Cerebellar cortex (tissue), 1 donor: Measurements from ENCODE around the gene MACO1.
A peak's percentile ranks its signal among the peaks of the same experiment; 100 is the strongest.
"Not testable (repeated sequence)": the region's sequence is repeated elsewhere in the genome, so short reads cannot be mapped to it uniquely, and the experiment has no call there.

Experiments
- DNase-seq: peaks from one replicate; pipeline ENCODE4 v3.0.0-alpha.2; 2015; ENCODE audit warnings: low spot score

The MACO1 gene

GRCh38 chr1:25430073-25430966 lies at the start of gene MACO1:
TSS of gene MACO1 (plus strand) at chr1:25430897. CDS start at chr1:25431099, 202 bp downstream.
- peak; percentile 99 for DNase-seq

- DNase-seq, result not testable (repeated sequence)
Observed at GRCh38 chr1:25382543-25382942, 48.2 kb upstream of the MACO1 start.

GRCh38 chr1:25383090-25383489 lies 47.6 kb upstream of the MACO1 start:
- not testable (repeated sequence) for DNase-seq

GRCh38 chr1:25383875-25384274 lies 46.8 kb upstream of the MACO1 start:
- DNase-seq, result not testable (repeated sequence)

- not testable (repeated sequence) for DNase-seq
Observed at GRCh38 chr1:25387096-25387495, 43.6 kb upstream of the MACO1 start.

GRCh38 chr1:25388691-25389090 lies 42.0 kb upstream of the MACO1 start:
- DNase-seq, result not testable (repeated sequence)

GRCh38 chr1:25389721-25390120 lies 41.0 kb upstream of the MACO1 start:
- DNase-seq, result not testable (repeated sequence)

GRCh38 chr1:25392841-25393240 lies 37.9 kb upstream of the MACO1 start:
- DNase-seq, result no peak

- DNase-seq, result not testable (repeated sequence)
Observed at GRCh38 chr1:25397549-25397948, 33.1 kb upstream of the MACO1 start.

- not testable (repeated sequence) for DNase-seq
Observed at GRCh38 chr1:25398079-25398478, 32.6 kb upstream of the MACO1 start.

GRCh38 chr1:25402947-25403803 lies 27.5 kb upstream of the MACO1 start:
- peak; percentile 15 for DNase-seq

GRCh38 chr1:25405731-25406305 lies 24.9 kb upstream of the MACO1 start:
- not testable (repeated sequence) for DNase-seq

GRCh38 chr1:25409641-25410427 lies 20.9 kb upstream of the MACO1 start:
- not testable (repeated sequence) for DNase-seq

GRCh38 chr1:25412872-25413623 lies 17.6 kb upstream of the MACO1 start:
- DNase-seq, result not testable (repeated sequence)

GRCh38 chr1:25414157-25414556 lies 16.5 kb upstream of the MACO1 start:
- DNase-seq, result not testable (repeated sequence)

GRCh38 chr1:25414578-25414977 lies 16.1 kb upstream of the MACO1 start:
- not testable (repeated sequence) for DNase-seq

GRCh38 chr1:25417280-25417679 lies 13.4 kb upstream of the MACO1 start:
- DNase-seq, result not testable (repeated sequence)

- DNase-seq, result not testable (repeated sequence)
Observed at GRCh38 chr1:25419339-25419738, 11.4 kb upstream of the MACO1 start.

- DNase-seq, result not testable (repeated sequence)
Observed at GRCh38 chr1:25420715-25421114, 10.0 kb upstream of the MACO1 start, which contains the start of gene RHCE. TSS of gene RHCE (minus strand) at chr1:25420825. CDS start at chr1:25420786, 39 bp downstream.

- DNase-seq, result peak; percentile 65
Observed at GRCh38 chr1:25423206-25423605, 7.5 kb upstream of the MACO1 start.
